GM12878 (cell line): ENCODE results near the gene IRGQ. TPM values are rescaled to one million over a fixed set of nuclear protein-coding genes. Genes with fewer than 3 reads are reported as not detected.

ENCODE experiments used
- ATAC-seq: fragments of 200-7000 bp; cut with Tn5 transposase; 3 replicates; pipeline ENCODE4 v1.9.1; 2020; ENCODE audit warnings: mild to moderate bottlenecking, moderate library complexity
- BruUV-seq: library from RNA; stranded (reverse); fragments of 400-500 nt; replicated peaks from 2 replicates; lab custom pipeline; 2021; lab: Mats Ljungman, UMichigan
- CTCF ChIA-PET: fragments of 300-600 bp; sonication (Branson Sonifier 250); formaldehyde crosslinking; extraction: SDS; loops from one replicate; lab custom pipeline; 2021; ENCODE audit warnings: inconsistent platforms; lab: Yijun Ruan, JAX
- POLR2A ChIA-PET: fragments of 350-600 bp; formaldehyde crosslinking; extraction: SDS; loops from one replicate; lab custom pipeline; 2021; ENCODE audit warnings: inconsistent platforms; lab: Charles Lee
- RAD21 ChIA-PET: fragments of 300-600 bp; sonication (Branson Sonifier 250); formaldehyde crosslinking; loops from one replicate; lab custom pipeline; 2023; ENCODE audit warnings: antibody characterized with exemption; ENCODE audit not compliant: unreplicated experiment; lab: Charles Lee
- SMC1A ChIA-PET: fragments of 300-600 bp; sonication (Branson Sonifier 250); formaldehyde crosslinking; loops from one replicate; lab custom pipeline; 2023; ENCODE audit not compliant: unreplicated experiment, uncharacterized antibody; lab: Charles Lee
- DNase-seq: peaks from one replicate; pipeline ENCODE4 v3.0.0-alpha.2; 2011; ENCODE audit warnings: low read depth, low spot score
- FAIRE-seq: peaks from 3 replicates; lab custom pipeline; 2011; peaks lifted over from hg19 to GRCh38; lab: Jason Lieb, UNC
- H2AFZ ChIP-seq: 2 replicates; pipeline ENCODE4 v1.6.0; 2011; ENCODE audit warnings: low read depth, low read length, control low read depth; ENCODE audit not compliant: control insufficient read depth
- H3K27ac ChIP-seq: 2 replicates; pipeline ENCODE4 v1.5.1; 2011; ENCODE audit warnings: control low read depth; ENCODE audit not compliant: control insufficient read depth, insufficient read depth
- H3K27me3 ChIP-seq, 2 experiments: replicated peaks in 1 of 2; 2 replicates each; pipeline versions ENCODE4 v1.6.0 to v1.6.1; 2011; ENCODE audit warnings: low read length in 1 of 2; ENCODE audit not compliant: control insufficient read depth in 2 of 2, insufficient read depth in 2 of 2
- H3K36me3 ChIP-seq, 2 experiments: 2 replicates each; pipeline ENCODE4 v1.5.1; 2011; ENCODE audit warnings: low read length in 1 of 2; ENCODE audit not compliant: control insufficient read depth in 2 of 2, insufficient read depth in 2 of 2
- H3K4me1 ChIP-seq: 2 replicates; pipeline ENCODE4 v1.6.1; 2011; ENCODE audit warnings: mild to moderate bottlenecking, low read length, moderate library complexity, mixed read lengths; ENCODE audit not compliant: control insufficient read depth, insufficient read depth
- H3K4me2 ChIP-seq: 2 replicates; pipeline ENCODE4 v1.6.0; 2011; ENCODE audit warnings: control low read depth; ENCODE audit not compliant: control insufficient read depth, insufficient read depth
- H3K4me3 ChIP-seq: fragments of 200-600 bp; sonication (generic); 2 replicates; pipeline ENCODE4 v1.5.1; 2016
- H3K79me2 ChIP-seq: 2 replicates; pipeline ENCODE4 v1.6.0; 2011; ENCODE audit warnings: low read length; ENCODE audit not compliant: control insufficient read depth, insufficient read depth
- H3K9ac ChIP-seq: 2 replicates; pipeline ENCODE4 v1.8.0; 2011; ENCODE audit warnings: low read length, control low read depth, mixed read lengths; ENCODE audit not compliant: control insufficient read depth, insufficient read depth
- H3K9me3 ChIP-seq: replicated peaks from 3 replicates; pipeline ENCODE4 v1.5.1; 2011; ENCODE audit warnings: mild to moderate bottlenecking, low read length; ENCODE audit not compliant: control insufficient read depth, insufficient read depth
- H4K20me1 ChIP-seq: 2 replicates; pipeline ENCODE4 v1.6.0; 2011; ENCODE audit not compliant: control insufficient read depth, insufficient read depth
- ATF2 ChIP-seq: IDR thresholded peaks from 2 replicates; pipeline ENCODE4 v1.6.1; 2012; ENCODE audit warnings: low read length, inconsistent platforms
- BRCA1 ChIP-seq: IDR thresholded peaks from 2 replicates; pipeline ENCODE4 v1.6.1; 2011; ENCODE audit warnings: low read depth, low read length, improper control_type of control experiment
- CEBPB ChIP-seq, 2 experiments: fragments of 150-350 bp in 1 of 2; IDR thresholded peaks; 2 replicates each; pipeline ENCODE4 v1.6.1; 2012 to 2014; ENCODE audit warnings: low read depth in 2 of 2, low read length in 2 of 2, borderline replicate concordance in 1 of 2, inconsistent platforms in 1 of 2
- HDAC6 ChIP-seq: fragments of 200-600 bp; sonication (generic); IDR thresholded peaks from one replicate; pipeline ENCODE4 v1.8.0; 2017; ENCODE audit warnings: antibody characterized with exemption; ENCODE audit not compliant: unreplicated experiment
- KDM1A ChIP-seq: fragments of 200-600 bp; sonication (generic); IDR thresholded peaks from 2 replicates; pipeline ENCODE4 v1.6.1; 2016; ENCODE audit warnings: borderline replicate concordance
- NFYB ChIP-seq: IDR thresholded peaks from 2 replicates; pipeline ENCODE4 v1.6.1; 2011; ENCODE audit warnings: low read depth, mild to moderate bottlenecking, low read length, improper control_type of control experiment, moderate library complexity; ENCODE audit not compliant: insufficient read depth
- PAX5 ChIP-seq: IDR thresholded peaks from 2 replicates; pipeline ENCODE4 v1.6.1; 2011; ENCODE audit warnings: low read depth, low read length, borderline replicate concordance
- PBX3 ChIP-seq: IDR thresholded peaks from 2 replicates; pipeline ENCODE4 v1.6.1; 2011; ENCODE audit warnings: mild to moderate bottlenecking, low read depth, low read length, moderate library complexity; ENCODE audit not compliant: insufficient replicate concordance
- PML ChIP-seq: IDR thresholded peaks from 2 replicates; pipeline ENCODE4 v1.6.1; 2012; ENCODE audit warnings: low read length, inconsistent platforms
- RAD51 ChIP-seq: fragments of 450-650 bp; IDR thresholded peaks from 2 replicates; pipeline ENCODE4 v1.6.1; 2016; ENCODE audit warnings: moderate library complexity, mild to moderate bottlenecking, inconsistent platforms
- SMAD5 ChIP-seq: IDR thresholded peaks from 2 replicates; pipeline ENCODE4 v1.6.1; 2016; ENCODE audit warnings: antibody characterized with exemption, low read depth
- SPI1 ChIP-seq: IDR thresholded peaks from 2 replicates; pipeline ENCODE4 v1.6.1; 2011; ENCODE audit warnings: low read depth, mild to moderate bottlenecking, low read length, moderate library complexity, borderline replicate concordance; ENCODE audit not compliant: insufficient read depth
- USF1 ChIP-seq: IDR thresholded peaks from 2 replicates; pipeline ENCODE4 v1.6.1; 2011; ENCODE audit warnings: borderline replicate concordance, low read depth, mild to moderate bottlenecking, moderate library complexity, mixed read lengths, low read length; ENCODE audit not compliant: insufficient read depth; ENCODE audit errors: extremely low read length
- ZBTB11 ChIP-seq: fragments of 450-650 bp; formaldehyde crosslinking; IDR thresholded peaks from 2 replicates; pipeline ENCODE4 v1.5.0; 2022; ENCODE audit warnings: mild to moderate bottlenecking, missing genetic modification characterization
- ZNF217 ChIP-seq: fragments of 450-650 bp; IDR thresholded peaks from 2 replicates; pipeline ENCODE4 v1.6.1; 2017; ENCODE audit warnings: antibody characterized with exemption, mild to moderate bottlenecking
- ZNF384 ChIP-seq: IDR thresholded peaks from 2 replicates; pipeline ENCODE4 v1.6.1; 2012; ENCODE audit warnings: low read depth, mild to moderate bottlenecking, low read length, improper control_type of control experiment, borderline replicate concordance
- WGBS: methylation state at CpG from one replicate; pipeline ENCODE4 v1.1.6; 2016; ENCODE audit warnings: low lambda C conversion rate; ENCODE audit not compliant: insufficient replicate concordance, insufficient coverage; ENCODE audit errors: missing lambda C conversion rate; 5-methylcytosine and 5-hydroxymethylcytosine counted together
- in situ Hi-C: fragments of 300-500 bp; cut with MboI; formaldehyde crosslinking; loops from 9 replicates; pipeline ENCODE4 v1.14.3; 2018; ENCODE audit warnings: mixed read lengths
- intact Hi-C: fragments of 100-400 bp; cut with micrococcal nuclease; formaldehyde crosslinking; loops from one replicate; pipeline ENCODE4 v1.14.2; 2022; ENCODE audit not compliant: unreplicated experiment
- polyA plus RNA-seq, 11 experiments: library from polyadenylated mRNA; depleted of rRNA in 4 of 11; unstranded in 6 of 11; stranded (reverse) in 5 of 11; fragments of >200 nt; fragmentation: Nextera tagmentation in 4 of 11; fragmentation: Illumina TruSeq in 1 of 11; extraction: Ambion mirVana in 4 of 11; extraction: Trizol in 1 of 11; gene quantifications; 1 replicate in 1 of 11; 2 replicates in 10 of 11; pipeline versions ENCODE4 v1.2.1 to v1.2.3, GENCODE V29; 2011 to 2016; ENCODE audit warnings: inconsistent platforms in 2 of 11, missing spikeins in 2 of 11, low read depth in 1 of 11
- total RNA-seq, 4 experiments: library from RNA; depleted of rRNA in 3 of 4; stranded (reverse); fragments of >200 nt in 3 of 4; fragmentation: Illumina TruSeq in 1 of 4; extraction: Trizol in 1 of 4; gene quantifications; 2 replicates each; pipeline versions ENCODE4 v1.2.1 to v1.2.3, GENCODE V29; 2013 to 2021

The IRGQ gene
- total and polyA plus RNA-seq, 10 of the 15 experiments (the other 5 are each of a cell fraction or from before 2014, with no cell fraction given): 3.3 to 20.8 (median 9.0) TPM

- TF ChIP-seq ZNF384 (no peak), ZNF217 (no peak), BRCA1 (no peak), KDM1A (no peak), CEBPB (IDR thresholded peaks at IDR 0.05; ENCODE audit: borderline replicate concordance in 1 of 2, low read depth in 2 of 2, low read length in 2 of 2) (no peak), HDAC6 (no peak), USF1 (no peak), SMAD5 (no peak), ATF2 (no peak), SPI1 (no peak), NFYB (no peak)
- TF ChIP-seq, all 136 proteins: peak for 0
These were observed 47.4 kb upstream of the IRGQ start (continued) for GRCh38 chr19:43643326-43643725.

- intact Hi-C loops (no loop called here), in situ Hi-C loops (no loop called here)
- DNase-seq (no peak), ATAC-seq (no peak), FAIRE-seq (no peak)
- Histone ChIP-seq H3K79me2 (no peaks in the 10 kb centered on the region), H2AFZ (no peak overlapping the region), H3K4me2 (no peak overlapping the region), H4K20me1 (no peaks in the 10 kb centered on the region), H3K36me3 (no peaks in the 10 kb centered on the region), H3K9ac (no peak overlapping the region), H3K27ac (no peak overlapping the region), H3K4me1 (peaks cover 5% of the 10 kb centered on the region), H3K9me3 (no peaks in the 10 kb centered on the region; the same call in 1 of the 3 replicates), H3K27me3 (peaks cover 9 to 16% of the 10 kb centered on the region in 2 experiments), H3K4me3 (no peak overlapping the region)
- CTCF ChIA-PET: interaction anchor here (0.6 kb wide), 2 partner anchors 8 to 16 kb away, joined by 3 read pairs; no protein-coding TSS in a partner anchor
- BruUV-seq: no TSS peak
- WGBS: 15% methylated on average over 4 of the region's 4 CpGs
- POLR2A ChIA-PET: no interaction called here
- RAD21 ChIA-PET: no interaction called here
- SMC1A ChIA-PET: interaction anchor here (1.5 kb wide), 1 partner anchor 87 kb away, joined by 3 read pairs; no protein-coding TSS in a partner anchor
- TF ChIP-seq PBX3: no peak
- no peak for TF ChIP-seq ZBTB11 (CRISPR knock-in tag)
- TF ChIP-seq PML: no peak
- TF ChIP-seq RAD51: no peak
- no peak for TF ChIP-seq PAX5
These were observed 46.6 kb upstream of the IRGQ start for GRCh38 chr19:43642531-43642930.
